Right lobe of liver (tissue), 4 donors: Measurements from ENCODE around the gene KRT7.

Source experiments
- POLR2A ChIP-seq: fragments of 450-650 bp; IDR thresholded peaks from one replicate; pipeline ENCODE4 v1.6.1; 2017; ENCODE audit warnings: antibody characterized with exemption, mild to moderate bottlenecking
- TF ChIP-seq, protein P1 (sequence below), 4 donors: fragments of 200-600 bp in 3 of 4; fragments of 450-650 bp in 1 of 4; IDR thresholded peaks; one replicate each; pipeline versions ENCODE4 v1.5.1 to v1.8.0; 2016 to 2022; ENCODE audit warnings: antibody characterized with exemption in 4 of 4, mild to moderate bottlenecking in 2 of 4
- donor health status: DM: no; HTN: no; CAD: no.
- donor health status: DM: no; HTN: no; CAD: no.
- donor health status: DM: no; HTN: yes; CAD: no.

DNA sequence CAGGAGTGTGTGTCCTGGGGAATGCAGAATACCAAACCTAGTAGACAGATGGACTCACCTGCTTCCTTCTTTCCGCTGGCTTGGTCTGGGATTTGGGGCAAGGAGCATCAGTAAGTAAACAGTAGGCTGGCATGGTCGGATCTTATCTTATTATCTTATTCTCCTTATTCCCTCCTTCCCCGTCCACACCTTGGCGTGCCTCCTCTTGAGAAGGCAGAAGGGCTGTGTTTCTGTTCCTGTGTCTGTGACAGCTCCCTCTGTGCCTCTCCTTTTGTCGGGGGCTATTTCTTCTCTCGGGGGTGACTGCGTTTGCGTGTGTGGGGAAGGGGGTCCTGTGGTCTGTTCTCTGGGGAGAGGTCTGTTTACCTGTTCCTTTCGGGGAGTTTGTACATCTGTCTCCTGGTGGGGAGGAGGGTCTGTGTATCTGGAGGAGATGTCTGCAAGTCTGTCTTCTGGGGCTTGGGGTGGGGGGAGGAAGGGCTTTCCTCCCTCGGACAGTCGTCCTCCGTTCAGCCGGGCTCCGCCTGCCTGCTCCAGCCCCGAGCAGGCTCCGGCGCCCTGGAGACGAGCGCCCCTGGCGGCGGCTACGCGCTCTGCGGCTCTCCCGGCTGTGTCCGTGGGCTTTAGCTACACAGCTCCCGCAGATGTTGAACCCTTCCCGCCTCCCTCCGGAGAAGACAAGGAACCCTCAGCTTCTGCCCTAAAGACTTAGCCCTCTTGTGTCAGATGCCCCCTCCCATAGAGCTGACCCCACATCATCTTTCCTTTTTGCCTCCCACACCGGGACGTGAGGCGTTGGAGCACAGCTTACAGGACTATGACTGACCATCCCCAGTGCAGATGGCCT, 45.8 kb downstream of the KRT7 start:
- TF ChIP-seq, protein P1, sequence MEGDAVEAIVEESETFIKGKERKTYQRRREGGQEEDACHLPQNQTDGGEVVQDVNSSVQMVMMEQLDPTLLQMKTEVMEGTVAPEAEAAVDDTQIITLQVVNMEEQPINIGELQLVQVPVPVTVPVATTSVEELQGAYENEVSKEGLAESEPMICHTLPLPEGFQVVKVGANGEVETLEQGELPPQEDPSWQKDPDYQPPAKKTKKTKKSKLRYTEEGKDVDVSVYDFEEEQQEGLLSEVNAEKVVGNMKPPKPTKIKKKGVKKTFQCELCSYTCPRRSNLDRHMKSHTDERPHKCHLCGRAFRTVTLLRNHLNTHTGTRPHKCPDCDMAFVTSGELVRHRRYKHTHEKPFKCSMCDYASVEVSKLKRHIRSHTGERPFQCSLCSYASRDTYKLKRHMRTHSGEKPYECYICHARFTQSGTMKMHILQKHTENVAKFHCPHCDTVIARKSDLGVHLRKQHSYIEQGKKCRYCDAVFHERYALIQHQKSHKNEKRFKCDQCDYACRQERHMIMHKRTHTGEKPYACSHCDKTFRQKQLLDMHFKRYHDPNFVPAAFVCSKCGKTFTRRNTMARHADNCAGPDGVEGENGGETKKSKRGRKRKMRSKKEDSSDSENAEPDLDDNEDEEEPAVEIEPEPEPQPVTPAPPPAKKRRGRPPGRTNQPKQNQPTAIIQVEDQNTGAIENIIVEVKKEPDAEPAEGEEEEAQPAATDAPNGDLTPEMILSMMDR (IDR thresholded peaks at IDR 0.05): peak; percentile 88 to 98 (median 98)
- no peak for TF ChIP-seq POLR2A
